ENCODE measurements around the gene APOBEC3B. TPM values are rescaled to one million over a fixed set of nuclear protein-coding genes. Genes with fewer than 3 reads are reported as not detected.

The APOBEC3B gene
- total RNA-seq, 4 donors from 2014 or later = not detected

- peak overlapping the region; percentile 38 to 47 for H3K4me3 ChIP-seq
Observed at GRCh38 chr22:39021552-39022250, 39.6 kb downstream of the APOBEC3B start.

GRCh38 chr22:39024519-39025308, 42.6 kb downstream of the APOBEC3B start:
- TF ChIP-seq POLR2AphosphoS5 (IDR thresholded peaks at IDR 0.05) (no peak), EP300 (IDR thresholded peaks at IDR 0.05) (no peak), POLR2A (IDR thresholded peaks at IDR 0.05) (no peak), CTCF (IDR thresholded peaks at IDR 0.05) (no peak)
- ATAC-seq = no peak
- Histone ChIP-seq H3K9me3 (no peaks in the 10 kb centered on the region), H3K27ac (no peak overlapping the region), H3K36me3 (peaks cover 0 to 17% of the 10 kb centered on the region in 2 donors), H3K4me1 (peaks cover 0 to 23% (median 0%) of the 10 kb centered on the region in 3 donors), H3K4me3 (no peak overlapping the region), H3K27me3 (no peaks in the 10 kb centered on the region)
- 66 to 96% methylated on average over 4 to 6 of the region's 15 CpGs for WGBS, 2 donors (ENCODE audit: low coverage in 1 of 2)

More at GRCh38 chr22:39021552-39022250, 39.6 kb downstream of the APOBEC3B start:
- Histone ChIP-seq H3K36me3 (peaks cover 0 to 29% of the 10 kb centered on the region in 2 donors), H3K27me3 (no peaks in the 10 kb centered on the region), H3K27ac (peak overlapping the region; percentile 34 to 76 (median 72)), H3K4me1 (peaks cover 0 to 23% (median 0%) of the 10 kb centered on the region in 3 donors), H3K9me3 (no peaks in the 10 kb centered on the region)
- no peak for ATAC-seq
- WGBS, 2 donors (ENCODE audit: low coverage in 1 of 2) = 45 to 52% methylated on average over 3 to 6 of the region's 9 CpGs
- no peak for TF ChIP-seq POLR2AphosphoS5 (IDR thresholded peaks at IDR 0.05)

GRCh38 chr22:39026509-39027150, 44.5 kb downstream of the APOBEC3B start:
- no peak overlapping the region for H3K27ac ChIP-seq
- 88% methylated on average over 6 to 11 of the region's 12 CpGs for WGBS, 2 donors (ENCODE audit: low coverage in 1 of 2)
- H3K27me3 ChIP-seq = no peaks in the 10 kb centered on the region
- TF ChIP-seq EP300 (IDR thresholded peaks at IDR 0.05) = no peak
- no peak for TF ChIP-seq CTCF (IDR thresholded peaks at IDR 0.05)
- no peak for TF ChIP-seq POLR2A (IDR thresholded peaks at IDR 0.05)
- no peak for TF ChIP-seq POLR2AphosphoS5 (IDR thresholded peaks at IDR 0.05)
- no peak overlapping the region for H3K4me3 ChIP-seq
- H3K4me1 ChIP-seq = peaks cover 0 to 10% (median 0%) of the 10 kb centered on the region in 3 donors
- no peaks in the 10 kb centered on the region for H3K9me3 ChIP-seq
- ATAC-seq = no peak
- H3K36me3 ChIP-seq = peaks cover 0 to 17% of the 10 kb centered on the region in 2 donors

- Histone ChIP-seq H3K4me3 (no peak overlapping the region), H3K4me1 (no peaks in the 10 kb centered on the region), H3K9me3 (no peaks in the 10 kb centered on the region), H3K27ac (no peak overlapping the region), H3K27me3 (no peaks in the 10 kb centered on the region), H3K36me3 (peaks cover 0 to 17% of the 10 kb centered on the region in 2 donors)
- WGBS, 2 donors (ENCODE audit: low coverage in 1 of 2) = 100% methylated on average over 2 of the region's 4 CpGs
- no peak for TF ChIP-seq POLR2A (IDR thresholded peaks at IDR 0.05)
- no peak for TF ChIP-seq EP300 (IDR thresholded peaks at IDR 0.05)
- TF ChIP-seq POLR2AphosphoS5 (IDR thresholded peaks at IDR 0.05) = no peak
- TF ChIP-seq CTCF (IDR thresholded peaks at IDR 0.05) = no peak
- no peak for ATAC-seq
Observed at GRCh38 chr22:39027717-39028116, 45.6 kb downstream of the APOBEC3B start.

- no peak overlapping the region for H3K27ac ChIP-seq
- H3K9me3 ChIP-seq = no peaks in the 10 kb centered on the region
- ATAC-seq = no peak
- no peaks in the 10 kb centered on the region for H3K27me3 ChIP-seq
- TF ChIP-seq POLR2A (IDR thresholded peaks at IDR 0.05) (no peak), EP300 (IDR thresholded peaks at IDR 0.05) (no peak), POLR2AphosphoS5 (IDR thresholded peaks at IDR 0.05) (no peak)
- H3K4me3 ChIP-seq = no peak overlapping the region
- no peaks in the 10 kb centered on the region for H3K4me1 ChIP-seq
- WGBS, 2 donors (ENCODE audit: low coverage in 1 of 2) = 93% methylated on average over 3 of the region's 11 CpGs; no CpG with 5 or more reads in 1 of the 2 donors
- H3K36me3 ChIP-seq = peaks cover 0 to 13% of the 10 kb centered on the region in 2 donors
Observed at GRCh38 chr22:39028281-39028680, 46.1 kb downstream of the APOBEC3B start.
